Measurements from ENCODE around the gene DNAJC8.

DNAJC8 gene

GRCh38 chr1:28193701-28194161, 39.1 kb downstream of the DNAJC8 start:
- TF ChIP-seq ESRRG (CRISPR knock-in tag; IDR thresholded peaks at IDR 0.05) (no peak), PPARA (CRISPR knock-in tag; IDR thresholded peaks at IDR 0.05; ENCODE audit: borderline replicate concordance) (no peak), RARB (CRISPR knock-in tag; IDR thresholded peaks at IDR 0.05) (no peak)
- ATAC-seq: no peak

- ATAC-seq: no peak; the same call in 2 of the 3 replicates
- TF ChIP-seq CSRNP3 (CRISPR knock-in tag; IDR thresholded peaks at IDR 0.05) (no peak), TOX (CRISPR knock-in tag; IDR thresholded peaks at IDR 0.05; ENCODE audit: borderline replicate concordance) (no peak), RARB (CRISPR knock-in tag; IDR thresholded peaks at IDR 0.05) (no peak), CSDC2 (CRISPR knock-in tag; IDR thresholded peaks at IDR 0.05) (no peak), ZNF70 (CRISPR knock-in tag; IDR thresholded peaks at IDR 0.05) (no peak), OSR1 (CRISPR knock-in tag; IDR thresholded peaks at IDR 0.05) (no peak)
Measured at GRCh38 chr1:28190996-28191645, 41.7 kb downstream of the DNAJC8 start.

- no peak for ATAC-seq
- TF ChIP-seq BACH2 (CRISPR knock-in tag; IDR thresholded peaks at IDR 0.05; ENCODE audit: borderline replicate concordance) (no peak), POU6F1 (CRISPR knock-in tag; IDR thresholded peaks at IDR 0.05; ENCODE audit: borderline replicate concordance, low read depth) (no peak), ISL1 (CRISPR knock-in tag; IDR thresholded peaks at IDR 0.05) (no peak), CSRNP3 (CRISPR knock-in tag; IDR thresholded peaks at IDR 0.05) (no peak), ZNF70 (CRISPR knock-in tag; IDR thresholded peaks at IDR 0.05) (no peak), ZFP3 (CRISPR knock-in tag; IDR thresholded peaks at IDR 0.05) (no peak)
Measured at GRCh38 chr1:28190337-28190979, 42.4 kb downstream of the DNAJC8 start.

GRCh38 chr1:28185071-28185470, 47.8 kb downstream of the DNAJC8 start:
- TF ChIP-seq ZNF565 (CRISPR knock-in tag; conservative IDR thresholded peaks at IDR 0.05; ENCODE audit: low read depth) (no peak), ZC3H10 (CRISPR knock-in tag; IDR thresholded peaks at IDR 0.05) (no peak), ZNF70 (CRISPR knock-in tag; IDR thresholded peaks at IDR 0.05) (no peak), TSHZ2 (CRISPR knock-in tag; IDR thresholded peaks at IDR 0.05) (no peak), SNAI2 (CRISPR knock-in tag; IDR thresholded peaks at IDR 0.05) (no peak), OSR1 (CRISPR knock-in tag; IDR thresholded peaks at IDR 0.05) (no peak), CSDC2 (CRISPR knock-in tag; IDR thresholded peaks at IDR 0.05) (no peak), ZNF8 (CRISPR knock-in tag; IDR thresholded peaks at IDR 0.05) (no peak), ZFP30 (CRISPR knock-in tag; IDR thresholded peaks at IDR 0.05) (no peak), CSRNP3 (CRISPR knock-in tag; IDR thresholded peaks at IDR 0.05) (no peak), ARNTL (CRISPR knock-in tag; IDR thresholded peaks at IDR 0.05; ENCODE audit: borderline replicate concordance, low read depth) (no peak), TCF4 (CRISPR knock-in tag; IDR thresholded peaks at IDR 0.05; ENCODE audit: borderline replicate concordance) (no peak), BACH2 (CRISPR knock-in tag; IDR thresholded peaks at IDR 0.05; ENCODE audit: borderline replicate concordance) (no peak), GLIS3 (CRISPR knock-in tag; IDR thresholded peaks at IDR 0.05) (no peak), POU6F1 (CRISPR knock-in tag; IDR thresholded peaks at IDR 0.05; ENCODE audit: borderline replicate concordance, low read depth) (no peak), PPARA (CRISPR knock-in tag; IDR thresholded peaks at IDR 0.05; ENCODE audit: borderline replicate concordance) (no peak)
- ATAC-seq: no peak

Measured in SK-N-SH treated with all-trans-retinoic acid at 6 μM for 48 hours (cell line).